ENCODE measurements around the gene OR2T27.
A peak's percentile ranks its signal among the peaks of the same experiment; 100 is the strongest.
"Not testable (repeated sequence)": the region's sequence is repeated elsewhere in the genome, so short reads cannot be mapped to it uniquely, and the experiment has no call there.

The OR2T27 gene

DNA sequence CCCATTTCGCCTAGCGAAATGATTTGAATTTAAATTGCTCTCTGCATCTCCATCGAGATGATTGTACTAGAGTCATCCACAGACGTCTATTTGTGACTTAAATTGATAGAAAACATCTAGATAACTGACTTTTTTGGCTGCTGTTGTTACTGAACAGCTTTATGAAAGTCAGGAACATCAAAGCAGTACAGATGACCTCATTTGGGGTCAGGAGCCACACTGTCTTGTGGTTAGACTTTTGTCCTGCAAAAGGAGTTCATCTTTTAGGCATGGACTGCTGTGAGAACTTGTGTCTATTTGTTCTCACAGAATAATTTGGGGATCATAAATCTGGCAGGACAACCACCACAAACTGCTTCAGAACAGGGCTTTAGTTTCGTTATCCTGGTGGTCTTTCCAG, 15.7 kb downstream of the OR2T27 start:
- DNase-seq, result not testable (repeated sequence)

DNA sequence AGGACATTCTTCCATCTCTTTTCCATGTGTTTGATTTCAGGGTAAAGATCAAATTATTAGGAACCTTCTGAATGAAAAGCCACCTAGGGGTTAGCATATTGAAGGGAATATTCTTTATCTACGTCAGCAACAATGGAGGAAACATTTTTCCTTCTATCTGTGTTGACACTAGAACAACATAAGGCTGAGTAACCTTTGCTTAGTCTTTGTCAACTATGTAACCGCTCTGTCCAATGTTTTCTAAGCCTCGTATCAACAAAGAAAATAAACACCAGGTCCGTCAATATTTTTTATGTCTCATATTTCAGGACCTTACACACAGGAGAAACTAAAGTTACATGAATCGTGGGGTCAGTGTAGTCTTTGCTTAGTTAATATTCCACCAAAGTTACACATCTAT, 18.7 kb downstream of the OR2T27 start:
- not testable (repeated sequence) for DNase-seq

DNA sequence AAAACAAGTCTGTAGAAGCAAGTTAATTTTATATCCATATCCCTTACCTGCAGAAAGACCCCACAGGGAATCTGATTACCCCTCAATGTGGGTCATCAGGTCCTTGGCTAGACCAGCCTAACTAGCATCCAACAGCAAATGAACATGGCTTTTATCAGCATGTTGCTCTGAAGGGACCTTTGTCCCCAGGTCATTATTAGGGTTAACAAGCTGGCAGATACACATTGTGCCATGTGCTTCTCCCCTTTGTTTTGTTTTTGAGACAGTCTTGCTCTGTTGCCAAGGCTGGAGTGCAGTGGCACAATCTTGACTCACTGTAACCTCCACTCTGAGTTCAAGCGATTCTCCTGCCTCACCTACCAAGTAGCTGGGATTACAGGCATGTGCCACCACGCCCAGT, 20.3 kb downstream of the OR2T27 start, which contains the start of gene OR2T11:
TSS of gene OR2T11 (minus strand) at position 101 of the 400 bp plus-strand sequence. CDS start 7,963 bp downstream, outside the sequence.
- not testable (repeated sequence) for DNase-seq

DNA sequence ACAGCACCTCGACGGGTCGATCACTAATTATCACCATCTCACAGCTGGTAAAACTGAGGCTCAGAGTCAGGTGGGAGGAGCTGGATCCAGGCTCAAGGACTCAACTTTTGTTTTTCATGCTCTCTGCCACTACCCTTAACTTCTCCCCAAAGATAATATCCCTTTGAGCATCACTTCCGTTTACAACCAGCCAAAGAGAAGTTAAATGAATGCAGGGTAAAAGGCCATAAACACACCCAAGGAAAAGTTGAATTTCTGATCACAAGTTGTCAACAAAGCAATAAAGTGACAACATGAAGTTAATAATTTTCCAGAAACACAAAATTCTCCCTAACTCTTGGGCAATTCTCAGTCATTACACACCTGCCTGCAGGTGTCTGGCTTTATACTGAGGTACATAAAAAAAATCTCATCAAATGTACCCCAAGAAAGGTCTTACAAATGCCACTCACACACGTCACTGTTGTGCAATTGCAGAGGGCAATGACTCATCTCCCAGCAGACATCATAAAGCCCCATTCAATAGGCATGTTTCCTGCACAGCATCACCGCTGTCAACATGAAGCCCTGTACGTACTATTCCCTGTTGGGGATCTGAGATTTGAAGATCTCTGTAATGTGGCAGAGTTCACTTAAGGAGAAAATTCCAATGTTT, 23.8 kb downstream of the OR2T27 start:
- no peak for DNase-seq

DNA sequence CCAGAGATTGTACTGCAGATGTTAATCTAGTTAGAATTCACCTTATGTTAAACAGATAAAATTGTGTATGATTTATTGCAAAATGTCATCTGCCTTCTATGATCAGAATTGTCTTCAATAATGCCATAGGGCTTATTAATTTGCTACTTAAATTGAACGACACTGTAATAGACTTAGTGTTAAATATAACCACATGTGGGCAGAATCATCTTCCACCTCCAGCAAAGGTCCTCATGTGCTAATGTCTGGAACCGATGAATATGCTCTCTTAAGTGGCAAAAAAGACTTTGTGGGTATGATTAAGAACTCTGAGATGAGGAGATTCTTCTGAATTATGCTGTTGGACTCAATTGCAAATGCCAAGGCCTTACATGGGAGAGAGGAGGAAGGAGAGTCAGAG, 24.8 kb downstream of the OR2T27 start:
- DNase-seq, result no peak

DNA sequence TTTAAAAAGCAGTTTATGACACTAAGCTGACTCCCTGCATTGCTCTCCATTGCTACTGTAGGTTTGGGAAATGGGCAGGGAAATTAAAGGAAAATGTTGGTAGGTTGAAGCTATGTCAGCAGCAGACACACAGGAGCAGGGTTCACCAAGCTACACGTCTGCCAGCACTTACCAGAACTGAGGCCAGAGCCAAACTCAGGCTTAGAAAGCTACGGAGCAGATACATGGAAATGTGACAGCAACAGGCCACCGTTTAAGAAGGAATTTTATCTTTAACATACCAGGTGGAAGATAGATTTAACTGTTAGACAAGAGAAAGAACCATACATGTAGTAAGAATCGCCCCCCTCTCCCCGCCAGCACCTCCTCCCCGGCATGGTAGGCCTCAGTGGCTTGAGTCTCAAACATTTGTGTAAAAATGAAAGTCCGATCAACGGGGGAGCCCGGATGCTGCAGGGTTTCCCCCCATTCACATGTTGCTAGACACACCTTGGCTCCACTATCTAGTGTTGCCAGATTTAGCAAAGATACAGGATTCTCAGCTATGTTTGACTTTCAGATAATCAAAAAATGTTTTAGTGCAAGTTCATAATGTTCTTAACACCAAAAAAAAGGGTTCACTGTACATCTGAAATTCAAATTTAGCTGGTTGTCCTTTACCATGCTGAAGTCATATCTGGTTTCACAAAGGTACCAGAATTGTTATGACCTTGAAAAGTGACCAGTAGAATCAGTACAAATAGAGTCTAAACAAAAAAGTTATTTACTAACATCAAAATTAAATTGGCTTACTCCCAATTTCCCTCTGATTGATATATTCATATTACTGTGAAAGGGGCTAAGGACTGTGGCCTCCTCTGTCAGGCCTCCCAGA, 27.1 kb downstream of the OR2T27 start:
- no peak for DNase-seq

DNA sequence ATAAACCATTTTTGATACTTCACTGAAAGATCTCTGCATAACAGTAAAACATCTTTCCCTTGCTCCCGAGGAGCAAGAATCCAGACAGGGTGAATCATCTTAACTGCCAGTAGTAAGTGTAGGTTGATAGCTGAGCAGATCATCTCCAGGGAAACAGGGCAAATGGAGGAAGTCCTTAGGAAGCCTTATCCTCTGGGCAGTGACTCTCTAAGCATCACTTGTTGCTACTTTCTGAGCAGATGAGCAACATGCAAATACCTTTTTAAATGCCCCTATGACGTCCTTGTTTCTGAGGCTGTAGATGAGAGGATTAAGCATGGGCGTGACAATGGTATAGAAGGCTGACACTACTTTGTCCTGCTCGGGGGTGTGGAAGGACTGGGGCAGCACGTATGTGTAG, 29.4 kb downstream of the OR2T27 start:
- no peak for DNase-seq

DNA sequence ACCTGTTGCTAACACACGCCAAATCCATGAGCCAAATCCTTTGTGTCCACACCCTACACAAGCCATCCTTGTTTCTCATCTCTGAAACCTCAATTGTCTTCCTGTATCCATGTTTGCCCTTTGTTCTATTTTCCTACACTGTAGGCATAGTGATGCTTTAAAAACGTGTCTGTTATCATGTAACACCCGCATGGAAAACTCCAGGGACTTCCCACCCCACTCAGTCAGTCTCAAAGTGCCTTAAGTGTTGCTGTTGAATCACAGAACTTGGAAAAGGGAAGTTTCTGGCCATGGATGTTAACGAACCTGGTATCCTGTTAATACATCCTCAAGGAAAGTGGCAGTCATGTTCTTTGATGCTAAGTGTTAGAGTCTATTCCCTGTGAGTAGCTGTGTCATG, 30.2 kb downstream of the OR2T27 start:
- DNase-seq, result no peak

DNA sequence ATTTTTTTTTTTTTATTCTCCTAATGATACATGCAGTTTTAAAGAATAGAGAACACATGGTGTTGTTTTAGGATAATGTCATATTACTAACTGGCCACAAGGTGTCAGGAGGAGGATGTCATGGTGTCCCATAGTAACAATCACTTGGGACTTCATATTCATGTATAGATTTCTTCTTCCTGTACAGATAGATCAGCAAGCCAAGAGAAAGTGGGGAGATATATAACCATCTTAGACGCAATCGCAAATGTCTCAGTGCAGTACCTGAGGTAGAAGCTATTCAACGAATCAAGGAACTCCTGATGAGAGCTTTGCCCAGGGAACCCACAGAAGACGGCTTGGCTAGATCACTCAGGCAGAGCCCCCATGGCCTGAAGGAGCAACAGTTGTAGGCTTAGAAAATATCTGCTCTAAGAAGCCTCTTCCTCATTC, 32.7 kb downstream of the OR2T27 start:
- DNase-seq, result peak; percentile 69

DNA sequence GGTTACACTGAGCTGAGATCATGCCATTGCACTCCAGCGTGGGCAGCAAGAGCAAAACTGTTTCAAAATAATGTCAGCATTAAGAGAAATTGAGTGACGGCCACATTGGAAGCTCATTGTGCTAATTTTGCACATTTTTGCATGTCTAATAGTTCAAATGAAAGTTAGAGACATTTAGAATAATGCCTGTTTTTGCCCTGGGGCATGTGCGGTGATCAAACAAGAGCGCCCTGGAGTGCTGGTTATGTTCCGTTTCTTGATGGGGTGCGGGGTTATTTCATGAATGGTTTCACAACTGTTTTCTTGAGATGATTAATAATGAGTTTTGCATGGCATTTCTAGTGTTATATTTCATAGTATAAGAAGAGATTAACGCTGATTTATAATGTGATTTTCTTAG, 33.6 kb downstream of the OR2T27 start:
- no peak for DNase-seq

DNA sequence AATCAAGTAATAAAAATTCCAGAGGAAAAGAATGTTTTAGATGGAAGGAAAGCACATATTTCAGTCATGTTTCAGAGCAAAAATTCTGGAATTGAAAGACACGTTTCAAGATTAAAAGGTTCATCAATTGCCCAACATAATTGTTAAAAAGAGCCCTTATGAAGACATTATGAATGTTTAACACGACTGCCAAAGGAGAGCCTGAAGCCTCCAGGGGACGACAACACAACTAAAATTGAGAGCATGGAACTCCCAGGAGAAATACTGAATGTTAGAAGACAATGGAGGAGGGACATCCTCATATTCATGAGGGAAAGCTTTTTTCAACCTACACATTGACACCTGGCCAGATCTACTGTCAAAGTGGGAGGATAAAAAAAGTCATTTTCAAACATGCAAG, 36.5 kb downstream of the OR2T27 start:
- peak; percentile 67 for DNase-seq

DNA sequence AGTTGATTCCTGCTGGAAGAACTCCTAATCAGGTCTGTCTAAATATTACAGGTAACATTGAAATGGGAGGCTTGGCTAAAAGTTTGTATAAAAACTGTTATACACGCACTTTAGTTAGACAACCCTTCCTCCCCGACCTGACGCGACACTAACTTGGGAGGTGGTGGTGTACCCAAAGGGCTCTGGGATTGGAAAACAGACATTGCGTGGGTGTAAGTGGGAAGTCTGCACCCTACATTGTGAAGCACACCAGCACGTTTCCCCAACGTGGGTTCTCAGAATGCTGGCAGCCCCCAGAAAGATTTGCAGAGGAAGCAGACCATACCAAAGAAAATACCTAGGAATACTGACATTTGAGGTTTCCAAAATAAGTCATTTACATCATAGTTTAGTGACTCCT, 37.2 kb downstream of the OR2T27 start:
- DNase-seq, result no peak

DNA sequence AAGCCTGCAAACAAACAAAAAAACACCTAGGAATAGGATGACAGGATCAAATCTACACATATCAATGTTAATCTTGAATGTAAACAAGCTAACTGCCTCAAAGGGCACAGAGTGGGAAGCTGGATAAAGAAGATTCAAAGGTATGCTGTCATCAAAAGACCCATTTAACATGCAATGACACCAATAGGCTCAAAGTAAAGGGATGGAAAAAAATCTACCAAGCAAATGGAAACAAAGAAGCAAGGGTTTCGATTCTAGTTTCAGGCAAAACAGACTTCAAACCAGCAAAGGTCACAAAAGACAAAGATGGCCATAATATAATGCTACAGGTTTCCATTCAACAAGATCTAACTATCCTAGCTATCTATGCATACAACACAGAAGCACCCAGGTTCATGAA, 41.6 kb downstream of the OR2T27 start:
- no peak for DNase-seq

DNA sequence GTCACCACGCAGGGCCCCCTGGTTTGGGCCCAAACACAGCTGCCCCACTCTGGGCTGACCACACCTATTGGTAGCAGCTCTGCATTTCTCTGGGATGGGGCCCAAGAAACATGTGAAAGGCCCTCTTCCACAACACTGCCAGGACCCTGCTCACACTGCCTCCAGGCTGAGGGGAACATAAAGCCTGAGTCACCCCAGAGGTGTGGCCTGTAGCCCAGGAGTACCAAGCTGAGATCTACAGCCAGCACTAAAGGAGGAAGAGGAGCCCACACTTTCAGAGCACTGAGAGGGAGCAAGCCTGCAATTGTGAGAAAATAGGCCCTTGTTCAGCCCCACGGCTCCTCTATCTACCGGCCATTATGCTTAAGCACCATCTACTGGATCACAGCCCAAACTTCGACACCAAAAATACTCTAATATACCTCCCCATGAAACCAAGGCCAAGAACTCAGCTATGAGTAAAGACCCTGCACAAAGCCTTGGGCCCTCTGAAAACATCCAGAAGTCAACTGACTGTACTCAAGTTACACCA, 43.4 kb downstream of the OR2T27 start:
- no peak for DNase-seq

DNA sequence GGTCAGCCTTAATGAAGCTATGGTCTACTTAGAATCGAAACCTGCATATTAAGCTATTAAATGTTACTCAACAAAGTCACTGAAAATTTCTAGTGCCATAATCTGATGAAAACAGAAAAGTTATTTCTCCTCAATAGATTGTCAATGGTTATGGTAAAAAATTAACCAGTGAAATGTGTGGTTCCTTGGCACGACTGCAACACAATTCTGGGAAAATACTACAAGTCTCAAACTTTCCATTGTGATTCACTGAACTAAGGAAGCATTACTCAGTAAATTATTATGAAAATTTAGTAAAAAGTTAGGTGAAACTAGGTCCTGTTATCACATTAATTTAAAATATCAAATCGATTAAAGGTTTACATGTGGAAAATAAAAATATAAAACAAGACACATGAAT, 45.0 kb downstream of the OR2T27 start:
- DNase-seq, result no peak

Measured in NCI-H82 (cell line).